Measurements from ENCODE around the gene EID2.

The EID2 gene

GRCh38 chr19:39500543-39500942 is 39.4 kb downstream of the EID2 start:
- no peak for DNase-seq

- no peak for DNase-seq
Measured at GRCh38 chr19:39499932-39500331, 40.0 kb downstream of the EID2 start.

GRCh38 chr19:39498798-39499642 is 40.9 kb downstream of the EID2 start, which contains the start of gene DLL3:
TSS of gene DLL3 (plus strand) at chr19:39498947. CDS start at chr19:39498975, 28 bp downstream.
- no peak for DNase-seq

- DNase-seq, result no peak
Measured at GRCh38 chr19:39497996-39498797, 41.8 kb downstream of the EID2 start.

- DNase-seq, result no peak
Measured at GRCh38 chr19:39497701-39497995, 42.3 kb downstream of the EID2 start.

GRCh38 chr19:39496063-39496462 is 43.9 kb downstream of the EID2 start:
- DNase-seq, result no peak

GRCh38 chr19:39494661-39495060 is 45.3 kb downstream of the EID2 start:
- no peak for DNase-seq

- DNase-seq, result no peak
Measured at GRCh38 chr19:39492788-39493187, 47.2 kb downstream of the EID2 start.

GRCh38 chr19:39492225-39492624 is 47.7 kb downstream of the EID2 start:
- no peak for DNase-seq

- DNase-seq, result no peak
Measured at GRCh38 chr19:39489756-39490155, 50.2 kb downstream of the EID2 start.
